HUES64 (cell line): ENCODE results near the gene ZCRB1. TPM values are rescaled to one million over a fixed set of nuclear protein-coding genes. Genes with fewer than 3 reads are reported as not detected.

Source experiments
- H3K27ac ChIP-seq: 2 replicates; pipeline ENCODE4 v1.7.0; 2013; ENCODE audit warnings: low read depth, low read length, inconsistent platforms
- H3K27me3 ChIP-seq: 2 replicates; pipeline ENCODE4 v1.6.1; 2013; ENCODE audit warnings: mild to moderate bottlenecking, low read length; ENCODE audit not compliant: insufficient read depth
- H3K36me3 ChIP-seq: 2 replicates; pipeline ENCODE4 v1.6.1; 2013; ENCODE audit warnings: mild to moderate bottlenecking, low read length; ENCODE audit not compliant: insufficient read depth
- H3K4me1 ChIP-seq: 2 replicates; pipeline ENCODE4 v1.6.1; 2013; ENCODE audit warnings: mild to moderate bottlenecking, low read length, moderate library complexity; ENCODE audit not compliant: insufficient read depth
- H3K4me3 ChIP-seq: 2 replicates; pipeline ENCODE4 v1.5.1; 2013; ENCODE audit warnings: mild to moderate bottlenecking, low read length, moderate library complexity
- H3K9ac ChIP-seq: 2 replicates; pipeline ENCODE4 v1.6.1; 2013; ENCODE audit warnings: mild to moderate bottlenecking, low read depth, low read length
- H3K9me3 ChIP-seq: 2 replicates; pipeline ENCODE4 v1.6.1; 2013; ENCODE audit warnings: low read depth, low read length; ENCODE audit not compliant: insufficient read depth
- WGBS: fragments of 150-250, 120-280 bp; methylation state at CpG from one replicate; pipeline ENCODE4 v1.1.7; 2013; ENCODE audit warnings: missing lambda C conversion rate; 5-methylcytosine and 5-hydroxymethylcytosine counted together
- polyA plus RNA-seq, 2 experiments: library from polyadenylated mRNA; stranded (reverse); fragments of 50-300 nt; gene quantifications; one replicate each; pipeline ENCODE4 v1.2.3, GENCODE V29; 2013

Gene ZCRB1, protein sequence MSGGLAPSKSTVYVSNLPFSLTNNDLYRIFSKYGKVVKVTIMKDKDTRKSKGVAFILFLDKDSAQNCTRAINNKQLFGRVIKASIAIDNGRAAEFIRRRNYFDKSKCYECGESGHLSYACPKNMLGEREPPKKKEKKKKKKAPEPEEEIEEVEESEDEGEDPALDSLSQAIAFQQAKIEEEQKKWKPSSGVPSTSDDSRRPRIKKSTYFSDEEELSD
- polyA plus RNA-seq (2013, experiment 1 of 2): 43.5 TPM
- 65.5 TPM for polyA plus RNA-seq (2013, experiment 2 of 2)

DNA sequence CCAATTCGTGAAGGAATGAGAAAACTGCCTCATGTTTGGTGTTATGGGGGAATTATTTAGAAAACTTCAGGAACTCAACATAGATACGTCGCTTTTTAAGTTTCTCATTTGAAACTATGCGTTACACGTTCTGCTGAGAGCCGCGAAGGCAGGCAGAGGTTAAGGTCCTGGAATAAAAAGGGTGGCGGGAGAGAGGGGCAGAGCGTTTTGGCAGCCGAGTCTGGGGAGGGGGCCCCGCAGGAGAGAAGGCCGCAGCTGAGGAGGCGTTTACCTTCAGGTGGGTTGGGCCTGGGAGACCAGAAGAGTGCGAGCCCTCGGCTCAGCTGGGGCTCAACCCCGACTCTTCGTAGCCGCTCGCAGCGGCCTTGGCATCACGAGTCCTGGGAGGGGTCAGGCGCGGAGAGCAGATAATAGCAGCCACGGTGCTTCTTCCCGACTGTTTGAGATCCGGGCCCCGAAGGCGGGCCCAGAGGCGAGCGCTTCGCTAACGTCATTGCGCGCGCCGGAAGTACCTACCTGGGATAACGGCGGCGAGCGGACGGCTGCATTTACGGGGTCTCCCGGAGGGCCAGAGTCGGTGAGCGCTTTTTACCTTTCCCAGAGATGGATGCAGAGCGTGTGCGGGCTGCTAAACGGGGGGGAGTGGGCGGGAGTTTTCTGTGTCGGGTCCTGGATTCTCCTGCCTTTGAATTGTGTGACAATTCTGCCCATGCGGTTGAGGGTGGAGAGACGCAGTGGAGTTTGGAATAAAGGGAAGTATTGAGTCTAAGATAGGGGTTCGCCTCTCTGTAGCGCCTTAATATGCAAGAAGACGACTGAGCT is at the start of gene ZCRB1, which contains the start of gene PPHLN1:
Gene ZCRB1, minus strand, starts transcription at position 442 of the 822 bp plus-strand sequence. CDS start 1,992 bp downstream, outside the sequence.
Gene PPHLN1, plus strand, starts transcription at position 515 of the 822 bp plus-strand sequence. CDS start 9,736 bp downstream, outside the sequence.
- peaks cover 29% of the 10 kb centered on the region for H3K36me3 ChIP-seq
- peak within 1 kb of the TSS; percentile 95 for H3K9ac ChIP-seq
- H3K9me3 ChIP-seq: no peaks in the 10 kb centered on the region
- H3K4me3 ChIP-seq: peak within 1 kb of the TSS; percentile 89
- no peaks in the 10 kb centered on the region for H3K27me3 ChIP-seq
- H3K4me1 ChIP-seq: peaks cover 17% of the 10 kb centered on the region
- H3K27ac ChIP-seq: peak within 1 kb of the TSS; percentile 94
- WGBS: under 1% methylated on average over 55 of the region's 55 CpGs

DNA sequence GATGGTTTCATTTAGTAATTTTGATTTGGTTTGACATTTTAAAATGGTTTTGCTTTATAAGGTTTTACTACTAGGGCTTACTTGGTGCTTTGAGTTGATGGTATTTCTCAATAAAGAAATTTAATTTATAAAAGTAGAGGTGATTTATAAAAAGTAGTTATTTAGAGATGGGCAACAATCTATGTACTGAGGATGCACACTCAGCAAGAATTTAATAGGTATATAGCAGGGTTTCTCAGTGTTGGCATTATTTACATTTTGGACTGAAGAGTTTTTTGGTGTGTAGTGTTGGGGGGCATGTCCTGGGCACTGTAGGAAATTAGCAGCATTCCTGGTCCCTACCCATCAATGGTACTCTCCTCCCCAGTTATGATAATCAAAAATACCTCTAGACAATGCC is 47.8 kb upstream of the ZCRB1 start:
- Histone ChIP-seq H3K9me3 (no peaks in the 10 kb centered on the region), H3K4me1 (peaks cover 20% of the 10 kb centered on the region), H3K27ac (no peak overlapping the region), H3K4me3 (no peak overlapping the region), H3K36me3 (peaks cover 22% of the 10 kb centered on the region), H3K9ac (no peak overlapping the region), H3K27me3 (no peaks in the 10 kb centered on the region)

GRCh38 chr12:42372154-42372791 is 46.4 kb upstream of the ZCRB1 start:
- Histone ChIP-seq H3K27ac (no peak overlapping the region), H3K4me1 (peaks cover 20% of the 10 kb centered on the region), H3K36me3 (peaks cover 22% of the 10 kb centered on the region), H3K9ac (no peak overlapping the region), H3K27me3 (no peaks in the 10 kb centered on the region), H3K4me3 (no peak overlapping the region), H3K9me3 (no peaks in the 10 kb centered on the region)
- WGBS: 98% methylated on average over 2 of the region's 2 CpGs

DNA sequence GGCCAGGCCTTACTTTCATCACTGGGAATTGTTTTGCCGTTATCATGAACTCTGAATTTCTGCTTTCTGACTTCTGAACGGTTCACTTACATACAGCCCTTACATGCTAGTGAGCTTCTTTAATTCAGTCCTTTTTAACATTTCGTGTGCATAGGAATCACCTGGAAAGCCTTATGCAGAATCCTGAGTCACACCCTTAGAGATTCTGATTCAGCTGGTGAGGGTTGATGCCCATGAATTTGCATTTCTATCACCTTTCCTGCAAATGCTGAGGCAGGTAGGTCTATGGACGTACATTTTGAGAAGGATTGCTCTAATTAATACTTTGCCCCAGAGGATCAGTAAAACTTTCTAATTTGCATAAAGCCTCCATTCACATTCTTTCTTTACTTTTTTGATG is 44.1 kb upstream of the ZCRB1 start:
- 33% methylated on average over 4 of the region's 4 CpGs for WGBS
- H3K9ac ChIP-seq: no peak overlapping the region
- no peaks in the 10 kb centered on the region for H3K9me3 ChIP-seq
- no peaks in the 10 kb centered on the region for H3K27me3 ChIP-seq
- peak overlapping the region; percentile 6; the same call in 1 of the 2 replicates for H3K4me3 ChIP-seq
- H3K27ac ChIP-seq: peak overlapping the region; percentile 62; the same call in 1 of the 2 replicates
- peaks cover 27% of the 10 kb centered on the region for H3K4me1 ChIP-seq
- H3K36me3 ChIP-seq: peaks cover 4% of the 10 kb centered on the region

DNA sequence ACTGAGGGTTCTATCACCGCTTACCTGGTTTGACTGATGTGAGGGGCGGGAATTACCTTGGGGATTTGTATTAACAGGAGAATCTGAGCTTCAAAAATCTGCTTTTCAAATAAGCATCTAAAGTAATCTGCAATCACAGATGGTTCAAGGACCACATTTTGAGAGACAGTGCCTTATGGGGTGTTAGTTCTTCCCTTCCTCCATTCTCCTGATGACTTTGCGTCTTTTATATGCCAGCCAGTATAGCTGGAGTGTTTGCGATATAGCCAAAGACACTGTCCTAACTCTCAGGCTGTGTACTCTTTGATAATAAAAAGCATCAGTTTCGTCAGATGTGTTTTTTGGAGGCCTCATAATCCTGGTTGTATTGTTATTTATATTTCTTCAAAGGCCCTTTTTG is 39.6 kb upstream of the ZCRB1 start:
- no peaks in the 10 kb centered on the region for H3K9me3 ChIP-seq
- peaks cover 28% of the 10 kb centered on the region for H3K4me1 ChIP-seq
- no peaks in the 10 kb centered on the region for H3K27me3 ChIP-seq
- peaks cover 15% of the 10 kb centered on the region for H3K36me3 ChIP-seq
- H3K27ac ChIP-seq: no peak overlapping the region
- H3K4me3 ChIP-seq: no peak overlapping the region
- H3K9ac ChIP-seq: no peak overlapping the region
- 93% methylated on average over 5 of the region's 5 CpGs for WGBS

GRCh38 chr12:42364692-42365091 is 38.8 kb upstream of the ZCRB1 start:
- peaks cover 15% of the 10 kb centered on the region for H3K36me3 ChIP-seq
- no peaks in the 10 kb centered on the region for H3K9me3 ChIP-seq
- H3K9ac ChIP-seq: no peak overlapping the region
- H3K27me3 ChIP-seq: no peaks in the 10 kb centered on the region
- no peak overlapping the region for H3K27ac ChIP-seq
- WGBS: 71% methylated on average over 9 of the region's 9 CpGs
- H3K4me3 ChIP-seq: no peak overlapping the region
- H3K4me1 ChIP-seq: peaks cover 20% of the 10 kb centered on the region

DNA sequence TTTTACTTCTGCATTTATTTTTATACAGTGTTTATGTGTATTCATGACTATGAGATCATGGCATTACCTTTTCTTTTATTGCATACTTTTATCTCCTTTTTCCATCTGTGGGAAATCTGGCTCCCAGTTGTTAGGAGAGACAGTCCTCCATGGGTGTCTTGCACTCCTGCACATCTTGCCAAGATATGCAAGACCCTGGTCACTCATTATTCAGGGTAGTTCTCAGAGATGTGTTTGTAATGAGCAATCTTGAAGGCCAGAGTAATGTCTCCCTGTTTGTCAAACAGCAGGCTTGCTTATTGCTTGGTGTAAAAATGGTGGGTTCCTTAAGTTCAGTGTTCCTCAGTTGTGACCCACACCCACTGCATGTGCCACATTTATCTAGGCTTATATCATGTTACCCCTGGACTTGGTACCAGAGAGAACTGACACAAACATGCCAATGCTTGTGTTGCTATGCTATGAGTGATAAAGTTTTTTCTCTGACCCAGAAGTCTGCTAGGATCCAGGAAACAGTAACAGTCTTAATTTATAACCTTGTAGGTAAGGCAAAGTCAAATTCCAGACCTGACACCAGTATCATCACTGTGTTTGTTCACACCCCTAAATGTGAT is 36.9 kb upstream of the ZCRB1 start:
- H3K4me1 ChIP-seq: 0 out of 2 replicates have a peak, but pooled peaks cover 10% of the 10 kb centered on the region

GRCh38 chr12:42361909-42362646 is 36.2 kb upstream of the ZCRB1 start:
- H3K4me3 ChIP-seq: no peak overlapping the region
- peaks cover 36% of the 10 kb centered on the region for H3K36me3 ChIP-seq
- H3K9ac ChIP-seq: no peak overlapping the region
- no peaks in the 10 kb centered on the region for H3K9me3 ChIP-seq
- WGBS: 95% methylated on average over 3 of the region's 4 CpGs
- 0 out of 2 replicates have a peak, but pooled peaks cover 10% of the 10 kb centered on the region for H3K4me1 ChIP-seq
- no peak overlapping the region for H3K27ac ChIP-seq
- no peaks in the 10 kb centered on the region for H3K27me3 ChIP-seq

More for the DNA sequence above, 36.9 kb upstream of the ZCRB1 start:
- no peak overlapping the region for H3K4me3 ChIP-seq
- H3K27me3 ChIP-seq: no peaks in the 10 kb centered on the region
- H3K9me3 ChIP-seq: no peaks in the 10 kb centered on the region
- peaks cover 30% of the 10 kb centered on the region for H3K36me3 ChIP-seq
- no peak overlapping the region for H3K27ac ChIP-seq
- H3K9ac ChIP-seq: no peak overlapping the region

- H3K4me1 ChIP-seq: 0 out of 2 replicates have a peak, but pooled peaks cover 10% of the 10 kb centered on the region
- no peaks in the 10 kb centered on the region for H3K9me3 ChIP-seq
- 98% methylated on average over 5 of the region's 6 CpGs for WGBS
- no peaks in the 10 kb centered on the region for H3K27me3 ChIP-seq
- peaks cover 48% of the 10 kb centered on the region for H3K36me3 ChIP-seq
- H3K9ac ChIP-seq: no peak overlapping the region
- no peak overlapping the region for H3K4me3 ChIP-seq
- no peak overlapping the region for H3K27ac ChIP-seq
Observed at GRCh38 chr12:42360747-42361403, 35.0 kb upstream of the ZCRB1 start.

GRCh38 chr12:42356344-42356743 is 30.4 kb upstream of the ZCRB1 start:
- Histone ChIP-seq H3K36me3 (peaks cover 72% of the 10 kb centered on the region), H3K27me3 (no peaks in the 10 kb centered on the region), H3K4me3 (no peak overlapping the region), H3K27ac (no peak overlapping the region), H3K9ac (no peak overlapping the region), H3K4me1 (no peaks in the 10 kb centered on the region), H3K9me3 (no peaks in the 10 kb centered on the region)
- WGBS: no CpG with 5 or more reads among the region's 2 CpGs
